HepG2 (cell line): ENCODE results near the gene DDX23. TPM values are rescaled to one million over a fixed set of nuclear protein-coding genes. Genes with fewer than 3 reads are reported as not detected.

Source experiments
- ATAC-seq: fragments of 200-7000 bp; cut with Tn5 transposase; 3 replicates; pipeline ENCODE4 v1.9.1; 2020; ENCODE audit warnings: mild to moderate bottlenecking, moderate library complexity
- BruUV-seq: library from RNA; stranded (reverse); fragments of 400-500 nt; replicated peaks from 2 replicates; lab custom pipeline; 2021; lab: Mats Ljungman, UMichigan
- CTCF ChIA-PET: fragments of 300-600 bp; formaldehyde crosslinking; extraction: SDS; loops from one replicate; lab custom pipeline; 2021; ENCODE audit warnings: low total read pairs, inconsistent platforms, low intra/inter-chr PET ratio; lab: Yijun Ruan, JAX
- POLR2A ChIA-PET: fragments of 350-600 bp; sonication (Branson Sonifier 250); formaldehyde crosslinking; loops from one replicate; lab custom pipeline; 2020; ENCODE audit warnings: antibody characterized with exemption, inconsistent platforms; lab: Yijun Ruan, JAX
- DNase-seq: peaks from one replicate; pipeline ENCODE4 v3.0.0-alpha.2; 2015; ENCODE audit warnings: low spot score
- FAIRE-seq: peaks from 3 replicates; lab custom pipeline; 2011; peaks lifted over from hg19 to GRCh38; lab: Jason Lieb, UNC
- H2AFZ ChIP-seq: one replicate; pipeline ENCODE4 v1.6.1; 2011; ENCODE audit warnings: low read length, inconsistent platforms
- H3K27ac ChIP-seq: fragments of 300-600 bp; 3 replicates; pipeline ENCODE4 v1.8.0; 2011; ENCODE audit warnings: mixed run types, mild to moderate bottlenecking, mixed read lengths, low read length, inconsistent platforms; ENCODE audit not compliant: insufficient read depth; ENCODE audit errors: extremely low read length
- H3K27me3 ChIP-seq, 2 experiments: fragments of 200-600 bp in 1 of 2; 2 replicates in 1 of 2; 3 replicates in 1 of 2; pipeline versions ENCODE4 v1.6.0 to v1.8.0; 2011; ENCODE audit warnings: low read length in 2 of 2, mild to moderate bottlenecking in 2 of 2, moderate library complexity in 2 of 2, inconsistent platforms in 1 of 2; ENCODE audit not compliant: insufficient read depth in 2 of 2, control insufficient read depth in 1 of 2
- H3K36me3 ChIP-seq, 2 experiments: fragments of 200-600 bp in 1 of 2; replicated peaks in 1 of 2; 2 replicates in 1 of 2; 3 replicates in 1 of 2; pipeline versions ENCODE4 v1.5.1 to v1.8.0; 2011; ENCODE audit warnings: low read length in 2 of 2, inconsistent platforms in 1 of 2; ENCODE audit not compliant: insufficient read depth in 2 of 2, control insufficient read depth in 1 of 2
- H3K4me1 ChIP-seq: 2 replicates; pipeline ENCODE4 v1.5.1; 2012; ENCODE audit warnings: low read length, inconsistent platforms; ENCODE audit not compliant: insufficient read depth
- H3K4me2 ChIP-seq: 2 replicates; pipeline ENCODE4 v1.6.0; 2011; ENCODE audit warnings: low read depth, low read length, inconsistent platforms
- H3K4me3 ChIP-seq, 3 experiments: fragments of 200-600 bp in 1 of 3; sonication (generic), shearing (Covaris generic) in 1 of 3; replicated peaks in 1 of 3; 2 replicates each; pipeline ENCODE4 v1.5.1; 2011 to 2016; ENCODE audit warnings: low read length in 3 of 3, inconsistent platforms in 2 of 3, low read depth in 2 of 3, mild to moderate bottlenecking in 2 of 3, control low read depth in 1 of 3, mixed read lengths in 1 of 3; ENCODE audit not compliant: insufficient read depth in 1 of 3
- H3K79me2 ChIP-seq: one replicate; pipeline ENCODE4 v1.6.1; 2011; ENCODE audit warnings: low read length, inconsistent platforms; ENCODE audit not compliant: insufficient read depth
- H3K9ac ChIP-seq: 2 replicates; pipeline ENCODE4 v1.6.0; 2011; ENCODE audit warnings: mild to moderate bottlenecking, low read depth, low read length, inconsistent platforms; ENCODE audit not compliant: insufficient read depth
- H3K9me3 ChIP-seq: 2 replicates; pipeline ENCODE4 v1.5.1; 2012; ENCODE audit warnings: mild to moderate bottlenecking, low read length
- H4K20me1 ChIP-seq: 2 replicates; pipeline ENCODE4 v1.6.0; 2011; ENCODE audit warnings: inconsistent platforms, mild to moderate bottlenecking, low read length, moderate library complexity; ENCODE audit not compliant: insufficient read depth
- NR0B2 ChIP-seq: sonication (generic); formaldehyde crosslinking; IDR thresholded peaks from 2 replicates; pipeline ENCODE4 v1.4.0; 2020; ENCODE audit warnings: mild to moderate bottlenecking, missing genetic modification reagents
- ZIK1 ChIP-seq: sonication (generic); formaldehyde crosslinking; IDR thresholded peaks from 2 replicates; pipeline ENCODE4 v1.5.0; 2020; ENCODE audit warnings: mild to moderate bottlenecking, low read depth, missing genetic modification reagents, borderline replicate concordance
- ZNF598 ChIP-seq: sonication (generic); formaldehyde crosslinking; IDR thresholded peaks from 2 replicates; pipeline ENCODE4 v1.5.1; 2020; ENCODE audit warnings: mild to moderate bottlenecking, missing genetic modification reagents, borderline replicate concordance
- ZSCAN5A ChIP-seq: sonication (generic); formaldehyde crosslinking; IDR thresholded peaks from 2 replicates; pipeline ENCODE4 v1.8.0; 2022; ENCODE audit warnings: mild to moderate bottlenecking, missing genetic modification reagents, borderline replicate concordance
- WGBS: methylation state at CpG from one replicate; pipeline ENCODE4 v1.1.6; 2017; ENCODE audit warnings: low lambda C conversion rate; 5-methylcytosine and 5-hydroxymethylcytosine counted together
- in situ Hi-C: cut with HindIII; loops from 2 replicates; pipeline ENCODE4 v1.10.0; 2017; ENCODE audit warnings: low pct_unique_long_range_greater_than_20kb; ENCODE audit not compliant: extremely low pct_ligation_motif_present
- intact Hi-C: fragments of 100-400 bp; cut with micrococcal nuclease; formaldehyde crosslinking; loops from one replicate; pipeline ENCODE4 v1.10.0; 2022; ENCODE audit not compliant: unreplicated experiment
- polyA plus RNA-seq, 8 experiments: library from polyadenylated mRNA; depleted of rRNA in 3 of 8; stranded (reverse) in 7 of 8; unstranded in 1 of 8; fragments of >200 nt; fragmentation: Illumina TruSeq in 4 of 8; extraction: Trizol in 4 of 8; gene quantifications; 2 replicates each; pipeline versions ENCODE4 v1.2.1 to v1.2.3, GENCODE V29; 2011 to 2016; ENCODE audit warnings: low read depth in 4 of 8, missing spikeins in 1 of 8, mixed read lengths in 1 of 8; ENCODE audit not compliant: insufficient read depth in 1 of 8
- total RNA-seq, 5 experiments: library from RNA; depleted of rRNA; stranded (reverse); fragments of >200 nt; fragmentation: Illumina TruSeq; extraction: Trizol; gene quantifications; 2 replicates each; pipeline ENCODE4 v1.2.3, GENCODE V29; 2016; ENCODE audit warnings: low read depth in 1 of 5
- TF ChIP-seq, protein P1 (sequence below): sonication (generic); formaldehyde crosslinking; IDR thresholded peaks from 2 replicates; pipeline ENCODE4 v1.4.0; 2020; ENCODE audit warnings: missing genetic modification reagents

DDX23 gene
- total and polyA plus RNA-seq, 2 of the 13 experiments (the other 11 are each of a cell fraction or from before 2014, with no cell fraction given): 35.7 to 90.0 TPM

- DNase-seq (no peak), ATAC-seq (no peak), FAIRE-seq (no peak)
- H3K4me1 ChIP-seq: peaks cover 51% of the 10 kb centered on the region
- CTCF ChIA-PET: no interaction called here
- no peaks in the 10 kb centered on the region for H3K9me3 ChIP-seq
- H3K27ac ChIP-seq: no peak overlapping the region
- H4K20me1 ChIP-seq: no peaks in the 10 kb centered on the region
- intact Hi-C loops: no loop called here
- peaks cover 0 to 13% of the 10 kb centered on the region in 2 experiments; a peak in 1 of 5 replicates for H3K27me3 ChIP-seq
- 65% methylated on average over 3 of the region's 3 CpGs for WGBS
- no peaks in the 10 kb centered on the region for H3K79me2 ChIP-seq
- TF ChIP-seq, protein P1, sequence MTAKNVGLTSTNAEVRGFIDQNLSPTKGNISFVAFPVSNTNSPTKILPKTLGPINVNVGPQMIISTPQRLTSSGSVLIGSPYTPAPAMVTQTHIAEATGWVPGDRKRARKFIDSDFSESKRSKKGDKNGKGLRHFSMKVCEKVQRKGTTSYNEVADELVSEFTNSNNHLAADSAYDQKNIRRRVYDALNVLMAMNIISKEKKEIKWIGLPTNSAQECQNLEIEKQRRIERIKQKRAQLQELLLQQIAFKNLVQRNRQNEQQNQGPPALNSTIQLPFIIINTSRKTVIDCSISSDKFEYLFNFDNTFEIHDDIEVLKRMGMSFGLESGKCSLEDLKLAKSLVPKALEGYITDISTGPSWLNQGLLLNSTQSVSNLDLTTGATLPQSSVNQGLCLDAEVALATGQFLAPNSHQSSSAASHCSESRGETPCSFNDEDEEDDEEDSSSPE (CRISPR knock-in tag): no peak
- TF ChIP-seq ZIK1 (CRISPR knock-in tag): no peak
- TF ChIP-seq ZSCAN5A: no peak
- no peak for TF ChIP-seq NR0B2 (CRISPR knock-in tag)
- TF ChIP-seq ZNF598 (CRISPR knock-in tag): no peak
- no peak overlapping the region for H2AFZ ChIP-seq
- H3K36me3 ChIP-seq: no peaks in the 10 kb centered on the region
- H3K4me2 ChIP-seq: no peak overlapping the region
- POLR2A ChIA-PET: no interaction called here
- in situ Hi-C loops: no loop called here
- H3K4me3 ChIP-seq: no peak overlapping the region
- no peak overlapping the region for H3K9ac ChIP-seq
- no TSS peak for BruUV-seq
These were observed 44.0 kb downstream of the DDX23 start for GRCh38 chr12:48807981-48808380.
